Measurements from ENCODE around the gene FTSJ3.

- no peak for TF ChIP-seq NR2F2 (IDR thresholded peaks at IDR 0.05)
- TF ChIP-seq RAD21 (IDR thresholded peaks at IDR 0.05): no peak
- TF ChIP-seq CTCF (IDR thresholded peaks at IDR 0.05; ENCODE audit: low read depth, low read length, missing input control): no peak
- no peak for TF ChIP-seq RXRA (IDR thresholded peaks at IDR 0.05)
- no peak for TF ChIP-seq MAX (IDR thresholded peaks at IDR 0.05)
- no peak for TF ChIP-seq ATF3 (IDR thresholded peaks at IDR 0.05)
- no peak for TF ChIP-seq GABPA (IDR thresholded peaks at IDR 0.05 in 1 of 2, conservative IDR thresholded peaks at IDR 0.05 in 1 of 2)
- no peak for TF ChIP-seq FOXA1 (IDR thresholded peaks at IDR 0.05)
- no peak for TF ChIP-seq JUND (IDR thresholded peaks at IDR 0.05)
- no peak for TF ChIP-seq ZBTB33 (IDR thresholded peaks at IDR 0.05)
- TF ChIP-seq YY1 (IDR thresholded peaks at IDR 0.05): no peak
These were observed 348 bp upstream of the FTSJ3 start for GRCh38 chr17:63827801-63828221.
